Activated gamma-delta T cell treated with anti-CD3 and anti-CD28 coated beads, Interleukin-2, amount 50 U/mL, for 16 hours (primary cell): ENCODE measurements around the gene IL6R.
A peak's percentile ranks its signal among the peaks of the same experiment; 100 is the strongest.

Source experiments
- DNase-seq: peaks from one replicate; pipeline ENCODE4 v3.0.0-alpha.2; 2020; ENCODE audit warnings: low read depth

IL6R gene

DNA sequence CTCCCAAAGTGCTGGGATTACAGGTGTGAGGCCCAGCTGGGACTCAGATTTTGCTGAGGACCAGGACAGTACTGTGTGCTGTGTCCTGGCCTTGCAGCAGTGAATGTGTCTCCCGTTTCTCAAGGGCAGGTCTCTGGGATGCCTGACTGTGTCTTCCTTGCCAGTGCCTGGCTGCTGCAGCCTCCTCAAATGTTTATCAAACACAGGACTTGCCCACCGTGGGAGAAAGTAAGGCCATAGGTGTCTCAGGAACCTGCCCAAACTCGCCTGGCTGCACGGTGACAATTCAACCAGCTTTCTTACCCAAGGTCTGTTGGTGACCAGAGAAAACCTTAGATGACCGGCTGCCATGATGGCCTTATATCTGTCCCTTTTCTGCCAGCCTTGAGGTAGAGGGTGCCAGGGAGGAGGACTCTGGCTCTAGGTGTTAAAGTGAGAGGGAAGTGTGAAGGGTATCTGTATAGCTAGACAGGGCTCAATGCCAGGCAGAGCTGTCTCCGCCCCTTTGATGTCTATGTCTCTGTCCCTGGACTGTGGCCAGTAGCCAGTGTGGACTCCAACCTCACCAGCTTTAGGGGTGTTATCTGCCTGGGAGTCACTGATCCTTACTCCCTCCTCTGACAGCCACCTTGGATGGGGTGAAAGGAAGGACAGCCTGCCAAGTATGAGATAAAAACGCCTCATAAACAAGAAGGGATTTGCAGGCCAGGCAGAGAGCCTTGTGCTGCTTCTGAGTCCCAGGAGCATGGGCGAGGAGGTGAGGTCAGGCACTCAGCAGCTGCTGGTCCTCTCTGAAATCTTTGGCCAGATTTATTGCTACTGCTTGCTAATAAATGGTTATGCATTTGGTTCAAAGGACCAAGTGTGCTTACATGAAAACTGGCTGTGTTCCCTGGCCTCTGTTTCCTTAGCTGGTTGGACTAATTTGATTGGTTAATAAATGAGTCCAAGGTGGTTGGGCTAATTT, 22.3 kb downstream of the IL6R start:
- no peak for DNase-seq

DNA sequence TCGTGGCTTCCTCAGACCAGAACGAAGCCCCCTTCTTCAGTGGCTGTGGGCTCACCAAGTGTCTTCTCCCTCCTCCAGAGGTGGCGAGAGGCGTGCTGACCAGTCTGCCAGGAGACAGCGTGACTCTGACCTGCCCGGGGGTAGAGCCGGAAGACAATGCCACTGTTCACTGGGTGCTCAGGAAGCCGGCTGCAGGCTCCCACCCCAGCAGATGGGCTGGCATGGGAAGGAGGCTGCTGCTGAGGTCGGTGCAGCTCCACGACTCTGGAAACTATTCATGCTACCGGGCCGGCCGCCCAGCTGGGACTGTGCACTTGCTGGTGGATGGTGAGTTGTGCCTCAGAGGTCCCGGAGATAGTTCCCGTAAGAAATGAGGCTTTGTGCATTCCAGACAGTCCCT, 24.0 kb downstream of the IL6R start:
- no peak for DNase-seq

DNA sequence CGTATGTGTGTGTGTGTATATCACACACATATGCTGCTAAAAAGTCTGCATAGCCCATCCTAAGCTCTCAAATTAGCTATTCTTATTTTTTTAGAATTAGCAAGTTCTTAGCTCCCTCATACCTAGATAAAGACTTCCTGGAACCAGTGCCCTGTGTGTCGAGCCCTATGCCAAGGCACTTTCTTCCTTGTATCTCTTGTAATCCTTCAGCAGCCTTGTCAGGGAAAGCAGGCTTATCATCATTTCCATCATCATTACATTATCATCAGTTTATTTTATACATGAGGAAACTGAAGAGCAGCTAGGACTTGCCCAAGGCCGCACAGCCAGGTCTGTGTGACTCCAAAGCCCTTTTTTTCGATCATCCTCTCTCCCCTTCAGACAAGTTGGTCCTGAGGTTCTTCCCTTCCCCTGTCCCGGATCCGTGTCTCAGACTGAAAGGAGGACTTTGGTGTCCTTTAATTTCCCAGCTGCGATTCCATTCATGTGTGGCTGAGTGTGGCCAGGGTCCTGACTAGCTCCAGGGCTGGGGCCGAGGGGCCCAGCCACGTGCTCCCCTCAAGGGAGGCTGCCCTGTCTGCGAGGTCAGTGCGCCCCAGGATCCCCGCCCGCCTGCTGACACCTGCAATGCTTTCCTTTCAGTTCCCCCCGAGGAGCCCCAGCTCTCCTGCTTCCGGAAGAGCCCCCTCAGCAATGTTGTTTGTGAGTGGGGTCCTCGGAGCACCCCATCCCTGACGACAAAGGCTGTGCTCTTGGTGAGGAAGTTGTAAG, 24.9 kb downstream of the IL6R start:
- no peak for DNase-seq

DNA sequence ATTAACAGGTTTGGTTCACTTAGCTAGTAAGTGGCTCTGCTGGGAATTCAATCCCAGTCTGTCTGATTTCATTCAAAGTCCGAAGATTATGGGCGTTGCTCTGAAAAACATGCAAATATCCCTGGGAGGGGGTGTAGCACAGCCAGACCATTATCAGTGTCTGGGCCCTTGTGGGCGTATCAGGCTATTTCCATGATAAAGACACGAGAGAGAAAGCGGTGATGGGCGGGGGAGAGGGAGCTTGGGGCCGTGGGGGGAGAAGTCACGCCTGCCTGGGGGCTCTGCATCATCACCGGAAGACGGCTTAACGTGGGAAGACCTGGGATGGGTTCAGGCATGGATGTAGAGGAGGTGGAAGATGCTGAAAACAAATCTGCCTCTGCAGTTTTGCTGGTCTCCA, 25.8 kb downstream of the IL6R start:
- DNase-seq = no peak

DNA sequence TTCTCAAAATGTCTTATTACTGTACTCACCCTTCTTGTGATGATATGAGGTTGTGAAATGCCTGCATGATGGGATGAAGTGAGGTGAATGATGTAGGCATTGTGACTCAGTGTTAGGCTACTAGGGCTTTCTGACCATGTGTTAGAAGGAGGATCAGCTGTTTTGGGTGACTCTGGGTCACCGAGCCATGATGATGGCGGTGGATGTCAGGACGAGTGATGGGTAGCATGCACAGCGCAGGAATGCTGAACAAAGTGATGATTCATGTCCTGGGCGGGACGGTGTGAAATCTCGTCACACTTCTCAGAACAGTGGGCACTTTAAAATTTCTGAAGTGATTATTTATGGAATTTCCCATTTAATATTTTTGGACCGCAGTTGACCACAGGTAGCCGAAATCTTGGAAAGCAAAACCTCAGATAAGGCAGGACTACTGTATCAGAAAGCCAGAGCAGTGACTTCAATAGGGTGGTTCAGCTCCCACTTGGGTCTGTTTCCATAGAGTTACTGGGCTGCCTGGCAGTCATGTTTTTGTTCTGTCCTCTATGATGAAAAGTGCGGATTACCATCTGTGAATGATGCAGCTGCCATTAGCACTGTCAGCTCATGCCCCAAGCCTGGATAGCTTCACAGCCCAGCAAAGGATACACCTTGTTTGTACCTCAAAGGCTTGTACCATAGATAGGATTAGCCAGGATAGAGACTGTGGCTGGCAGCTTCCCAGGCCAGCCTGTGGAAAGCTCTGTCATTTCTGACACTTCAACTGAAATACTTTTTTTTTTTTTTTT, 26.6 kb downstream of the IL6R start:
- DNase-seq = peak; percentile 26

DNA sequence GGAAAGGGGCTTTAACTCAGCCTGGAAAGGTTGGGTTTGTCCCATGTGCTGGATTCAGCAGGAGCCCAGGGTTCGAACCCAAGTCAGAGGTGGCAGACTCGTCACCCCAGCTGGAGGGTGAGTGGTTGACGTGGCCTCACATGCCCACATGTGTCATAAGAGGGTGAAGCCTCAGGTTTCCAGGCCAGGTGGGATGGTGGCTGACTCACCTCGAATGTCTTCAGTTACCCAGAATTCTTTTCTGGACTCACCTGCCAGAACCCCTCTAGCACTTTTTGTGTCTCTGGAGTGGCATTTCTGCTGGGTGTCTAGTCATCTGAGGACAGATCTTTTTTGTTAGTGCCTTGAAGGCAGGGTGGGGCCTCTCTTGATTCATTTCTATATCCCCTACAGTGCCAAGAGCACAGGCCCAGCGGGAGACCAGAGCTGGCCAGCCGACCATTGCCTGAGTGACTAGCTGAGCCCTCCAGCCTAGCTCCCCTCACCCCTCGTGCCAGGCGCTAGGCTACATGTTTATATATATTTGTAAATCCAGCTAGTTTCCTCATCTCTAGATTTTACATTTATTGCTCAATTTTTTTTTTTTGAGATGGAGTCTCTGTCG, 28.1 kb downstream of the IL6R start:
- DNase-seq = peak; percentile 20

DNA sequence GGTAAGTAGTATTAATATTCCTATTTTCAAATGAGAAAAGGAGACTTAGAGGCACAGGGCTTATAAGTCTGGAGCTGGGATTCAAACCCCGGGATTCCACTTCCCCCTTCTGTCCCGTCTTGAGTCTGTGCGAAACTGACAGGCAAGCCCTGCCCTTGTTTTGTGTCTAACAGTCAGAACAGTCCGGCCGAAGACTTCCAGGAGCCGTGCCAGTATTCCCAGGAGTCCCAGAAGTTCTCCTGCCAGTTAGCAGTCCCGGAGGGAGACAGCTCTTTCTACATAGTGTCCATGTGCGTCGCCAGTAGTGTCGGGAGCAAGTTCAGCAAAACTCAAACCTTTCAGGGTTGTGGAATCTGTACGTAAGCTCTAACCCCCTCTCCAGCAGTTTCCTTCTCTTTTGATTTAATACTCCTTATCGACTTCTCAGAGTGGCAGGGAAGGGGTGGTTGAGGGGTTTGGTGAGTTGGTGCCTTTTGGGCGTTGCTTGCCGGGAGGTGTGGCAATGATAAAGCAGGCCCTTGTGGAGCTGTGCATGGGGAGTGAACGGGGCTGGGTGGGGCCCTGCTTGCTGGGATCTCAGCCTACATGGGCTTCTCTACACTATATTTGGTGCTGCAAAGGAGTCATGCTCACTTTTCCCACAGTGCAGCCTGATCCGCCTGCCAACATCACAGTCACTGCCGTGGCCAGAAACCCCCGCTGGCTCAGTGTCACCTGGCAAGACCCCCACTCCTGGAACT, 29.4 kb downstream of the IL6R start:
- no peak for DNase-seq

DNA sequence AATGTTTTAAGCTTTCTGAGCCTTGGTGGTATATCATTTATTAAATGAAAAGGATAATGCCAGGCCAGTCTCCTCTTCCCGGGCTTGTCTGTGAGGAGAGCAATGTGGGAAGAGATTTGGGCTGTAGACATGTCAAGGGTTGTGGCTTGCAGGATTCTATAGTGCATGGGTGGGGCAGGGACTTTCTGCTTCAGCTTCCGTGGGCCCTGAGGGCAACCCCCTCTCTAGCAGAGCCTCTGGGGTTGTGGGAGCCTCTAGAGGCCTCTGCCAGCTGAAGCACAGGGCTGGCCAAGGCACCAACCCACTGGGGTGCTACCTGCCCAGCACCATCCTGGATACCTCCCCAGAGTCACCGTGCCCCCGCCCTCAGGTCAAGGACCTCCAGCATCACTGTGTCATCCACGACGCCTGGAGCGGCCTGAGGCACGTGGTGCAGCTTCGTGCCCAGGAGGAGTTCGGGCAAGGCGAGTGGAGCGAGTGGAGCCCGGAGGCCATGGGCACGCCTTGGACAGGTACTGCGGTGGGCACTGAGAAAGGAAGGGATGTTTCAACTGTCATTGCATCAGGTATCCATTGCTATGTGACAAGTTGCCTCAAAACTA, 30.6 kb downstream of the IL6R start:
- DNase-seq = no peak

DNA sequence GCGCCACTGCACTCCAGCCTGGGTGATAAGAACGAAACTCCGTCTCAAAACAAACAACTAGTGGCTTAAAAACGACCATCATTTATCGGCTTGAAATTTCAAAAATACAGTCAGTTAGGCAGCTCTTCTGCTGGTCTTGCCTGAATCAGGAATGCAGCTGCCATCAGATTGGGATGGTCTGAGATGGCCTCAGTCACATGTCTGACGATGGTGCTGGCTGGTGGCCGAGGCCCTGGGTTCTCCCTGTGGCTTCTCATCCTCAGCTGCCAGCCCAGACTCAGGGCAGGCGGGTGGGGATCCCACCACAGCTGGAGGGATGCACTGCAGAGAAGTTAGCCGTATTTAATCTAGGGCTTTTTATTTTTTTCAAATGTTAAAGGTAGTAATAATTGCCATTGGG, 31.3 kb downstream of the IL6R start:
- no peak for DNase-seq

DNA sequence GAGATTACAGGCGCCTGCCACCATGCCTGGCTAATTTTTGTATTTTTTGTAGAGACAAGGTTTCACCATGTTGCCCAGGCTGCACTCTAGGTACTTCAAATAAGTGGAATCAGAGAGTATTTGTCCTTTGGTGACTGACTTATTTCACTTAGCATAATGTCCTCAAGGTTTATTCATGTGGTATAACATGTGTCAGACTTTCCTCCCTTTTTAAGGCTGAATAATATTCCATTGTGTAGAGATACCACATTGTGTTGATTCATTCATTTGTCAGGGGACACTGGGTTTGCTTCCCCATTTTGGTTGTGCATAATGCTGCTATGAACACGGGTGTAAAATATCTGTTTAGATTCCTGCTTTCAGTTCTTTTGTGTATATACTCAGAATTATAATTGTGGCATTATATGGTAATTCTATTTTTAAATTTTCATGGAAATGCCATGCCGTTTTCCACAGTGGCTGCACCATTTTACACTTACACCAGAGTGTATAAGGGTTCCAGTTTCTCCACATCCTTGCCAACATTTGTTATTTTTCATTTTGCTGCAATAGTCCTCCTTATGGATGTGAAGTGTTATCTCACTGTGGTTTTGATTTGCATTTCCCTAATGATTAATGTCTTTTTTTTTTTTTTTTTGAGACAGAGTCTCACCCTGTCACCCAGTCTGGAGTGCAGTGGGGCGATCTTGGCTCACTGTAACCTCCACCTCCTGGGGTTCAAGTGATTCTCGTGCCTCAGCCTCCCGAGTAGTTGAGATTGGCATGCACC, 35.1 kb downstream of the IL6R start:
- no peak for DNase-seq

DNA sequence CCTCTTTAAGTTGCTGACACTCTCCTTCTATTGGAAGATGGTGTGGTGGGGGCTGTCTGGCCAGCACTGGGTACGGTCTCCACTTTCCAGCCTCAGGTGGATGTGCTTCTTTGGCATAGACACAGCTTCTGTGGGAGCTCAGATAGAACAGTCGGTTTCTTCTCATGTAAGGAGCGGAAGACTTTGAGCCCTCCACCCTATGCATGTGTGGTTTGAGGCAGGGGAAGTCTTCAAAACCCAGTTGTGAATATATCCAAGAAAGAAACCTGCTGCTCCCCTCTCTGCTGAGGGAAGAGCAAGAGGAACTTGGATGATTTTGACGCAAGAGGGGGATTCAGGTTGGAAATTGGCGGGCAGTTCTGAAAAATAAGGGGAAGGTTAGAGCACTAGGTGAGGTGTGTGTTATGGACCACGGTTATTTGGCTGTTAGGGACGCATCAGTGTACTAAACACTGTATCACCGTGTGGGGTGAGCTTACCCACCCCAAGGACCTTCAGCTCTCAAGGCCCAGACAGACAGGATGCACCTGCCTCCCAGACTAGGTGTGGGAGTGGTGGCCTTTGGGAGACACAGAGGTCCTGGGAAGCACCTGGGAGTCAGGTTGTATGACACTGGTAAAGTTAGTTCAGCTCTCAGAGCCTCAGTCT, 36.2 kb downstream of the IL6R start:
- no peak for DNase-seq

DNA sequence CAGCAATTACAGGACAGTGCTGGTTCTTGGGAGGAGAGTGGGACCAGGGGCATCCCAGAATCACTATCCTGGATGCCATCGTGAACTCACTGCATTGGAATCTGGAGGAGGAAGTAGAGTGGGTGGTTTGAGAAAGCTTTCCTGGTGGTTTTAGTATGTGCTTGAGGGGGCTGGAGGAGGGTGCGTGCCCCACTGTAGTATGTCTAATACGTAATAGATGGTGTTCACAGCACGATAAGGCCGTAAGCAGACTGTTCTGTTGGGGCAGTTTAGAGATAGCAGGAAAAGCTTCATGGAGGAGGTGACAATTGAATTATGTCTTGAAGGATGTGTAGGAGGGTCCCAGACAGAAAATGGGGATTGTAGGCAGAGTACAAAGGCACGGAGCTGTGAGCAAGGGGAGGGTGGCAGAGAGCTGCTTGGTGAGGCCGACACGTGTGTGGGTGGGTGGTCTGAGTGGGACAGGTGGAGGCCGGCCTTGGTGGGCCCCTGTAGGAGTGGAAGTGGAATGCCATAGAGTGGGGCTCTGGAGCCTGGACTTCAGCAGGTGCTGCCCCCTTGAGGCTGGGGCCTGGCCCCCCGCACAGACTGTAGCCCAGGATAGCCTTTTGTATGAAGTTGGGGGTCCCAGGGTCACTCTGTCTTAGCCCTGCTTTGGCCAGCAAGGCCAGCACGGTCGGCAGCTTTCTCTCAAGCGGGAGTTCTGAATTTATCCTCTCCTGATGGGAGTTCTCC, 37.0 kb downstream of the IL6R start:
- DNase-seq = no peak

DNA sequence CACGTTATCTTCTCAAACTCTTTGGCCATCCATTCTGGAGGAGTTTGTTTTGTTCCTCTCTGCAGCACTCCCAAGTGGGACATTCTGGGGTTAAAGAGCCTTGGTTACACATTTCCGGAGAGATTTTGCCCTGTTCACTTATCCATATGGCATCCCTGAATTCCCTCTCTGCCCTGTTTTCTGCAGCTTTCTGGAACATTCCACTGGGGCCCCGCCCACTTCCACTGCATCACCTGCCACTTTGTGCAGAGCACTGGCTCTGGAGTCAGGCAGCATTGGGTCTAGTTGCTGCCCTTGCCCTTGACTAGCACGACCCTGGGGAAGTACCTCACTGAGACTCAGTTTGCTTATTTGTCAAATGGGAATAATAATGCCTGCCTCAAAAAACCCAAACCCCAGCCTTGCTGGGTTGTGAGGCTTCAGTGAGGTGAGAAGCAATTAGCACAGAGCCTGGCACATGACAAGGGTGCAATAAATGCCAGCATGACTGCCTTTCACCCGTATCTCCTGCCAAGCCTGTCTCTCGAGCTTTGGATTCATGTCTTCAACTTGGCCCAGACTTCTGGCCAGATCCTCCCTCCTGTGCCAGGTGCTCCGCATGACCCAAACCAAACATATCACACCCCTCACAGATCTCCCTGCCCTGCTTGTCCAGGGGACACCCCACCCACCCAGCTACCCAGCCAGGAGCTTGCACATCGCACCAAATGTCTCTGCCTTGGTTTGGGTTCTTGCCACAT, 38.3 kb downstream of the IL6R start:
- no peak for DNase-seq

DNA sequence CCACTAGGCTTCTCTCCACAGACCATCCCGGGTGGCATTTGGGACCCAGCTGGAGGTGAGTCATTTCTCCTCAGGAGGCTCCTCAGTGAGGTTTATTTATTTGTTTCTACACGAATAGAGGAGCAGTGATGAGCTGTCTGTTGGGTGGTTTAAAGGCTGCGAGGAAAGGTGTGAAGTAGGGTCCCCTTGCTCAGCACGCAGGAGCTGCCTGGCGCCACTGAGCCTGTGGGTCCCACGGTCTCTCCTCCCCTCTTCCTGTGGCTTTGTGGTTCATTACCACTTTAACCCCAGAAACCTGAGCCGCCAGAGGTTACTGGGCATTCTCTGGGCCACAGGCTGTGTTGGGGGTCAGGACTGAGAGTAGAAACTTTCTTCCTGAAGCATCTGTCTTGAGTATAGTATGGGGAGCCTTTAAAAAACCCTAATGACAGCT, 39.9 kb downstream of the IL6R start:
- no peak for DNase-seq

DNA sequence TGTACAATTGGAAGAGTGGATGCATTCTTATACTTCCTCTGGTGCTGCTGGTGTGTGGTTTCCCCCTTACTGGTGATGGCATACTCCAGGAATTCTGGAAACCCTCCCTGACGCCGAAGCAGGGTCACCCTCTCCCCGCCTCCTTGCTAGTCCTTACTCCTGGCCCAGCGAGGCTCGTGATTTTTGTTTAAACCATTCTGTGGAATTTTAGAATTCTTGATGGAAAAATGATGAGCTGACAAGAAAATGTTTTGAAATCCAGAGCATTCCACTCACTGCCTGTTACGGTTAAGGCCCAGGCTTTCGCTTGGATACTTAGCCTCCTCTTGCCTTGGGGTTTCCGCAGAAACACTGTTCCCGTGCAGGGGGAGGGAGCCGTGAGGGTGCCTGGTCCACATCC, 41.1 kb downstream of the IL6R start:
- no peak for DNase-seq

DNA sequence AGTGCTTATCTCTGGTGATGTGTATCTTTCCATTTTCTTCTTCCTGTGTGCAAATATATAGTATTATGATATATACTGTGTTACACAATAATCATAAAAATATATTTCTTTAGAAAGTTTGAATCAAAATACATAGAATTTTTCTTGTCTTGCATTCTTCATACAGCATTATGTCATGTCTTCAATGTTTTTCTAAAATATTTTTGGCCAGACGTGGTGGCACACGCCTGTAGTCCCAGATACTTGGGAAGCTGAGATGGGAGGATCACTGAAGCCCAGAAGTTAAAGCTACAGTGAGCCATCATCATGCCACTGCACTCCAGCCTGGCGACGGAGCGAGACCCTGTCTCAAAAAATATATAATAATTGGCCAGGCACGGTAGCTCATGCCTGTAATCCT, 41.6 kb downstream of the IL6R start:
- DNase-seq = no peak

DNA sequence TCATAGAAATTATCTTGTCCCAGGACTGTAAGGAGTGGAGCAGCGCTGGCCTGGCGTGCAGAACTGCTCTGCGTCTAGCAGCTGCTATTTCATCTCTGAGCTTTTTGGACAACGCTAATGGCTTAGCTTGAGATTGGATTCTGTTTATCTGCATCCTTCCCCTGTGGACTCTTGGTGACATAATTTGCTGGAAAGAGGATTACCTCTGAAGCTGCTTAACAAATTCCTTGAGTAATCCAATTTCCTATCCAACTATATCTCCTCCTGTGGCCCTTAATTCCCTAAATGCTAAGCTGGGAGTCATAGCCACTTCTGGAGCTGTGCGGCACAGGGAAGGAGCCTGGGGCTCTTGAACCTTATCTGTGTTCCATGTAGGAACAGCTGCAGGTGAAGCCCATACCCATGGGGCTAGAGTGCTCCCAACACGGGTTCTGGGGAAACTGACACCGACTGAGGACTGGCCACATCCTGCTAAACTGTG, 43.2 kb downstream of the IL6R start:
- no peak for DNase-seq

DNA sequence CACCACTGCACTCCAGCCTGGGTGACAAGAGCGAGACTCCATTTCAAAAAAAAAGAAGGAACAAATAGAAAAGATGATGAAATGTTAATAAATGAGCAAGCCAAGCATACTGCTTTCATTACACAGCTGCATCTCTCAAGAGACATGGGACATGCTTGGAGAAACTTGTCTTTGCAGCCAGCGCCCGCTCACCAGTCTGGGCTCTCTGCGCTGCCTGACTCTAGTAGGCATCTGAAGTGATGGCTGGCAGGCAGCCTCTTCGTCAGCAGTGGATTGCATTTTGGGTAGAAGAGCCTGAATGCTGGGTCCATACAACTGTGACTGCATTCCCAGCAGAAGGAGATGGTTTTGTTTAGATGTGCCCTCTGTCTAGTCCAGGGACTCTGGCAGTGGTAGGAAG, 48.0 kb downstream of the IL6R start:
- DNase-seq = no peak
